Ovary (tissue), 3 donors: Measurements from ENCODE around the gene SLC6A9.

ENCODE experiments used
- CTCF ChIP-seq, 3 donors: fragments of 450-650 bp in 2 of 3; fragments of 200-600 bp in 1 of 3; IDR thresholded peaks; one replicate each; pipeline versions ENCODE4 v1.5.1 to v1.8.0; 2016 to 2022; ENCODE audit warnings: antibody characterized with exemption in 3 of 3, mild to moderate bottlenecking in 1 of 3
- POLR2A ChIP-seq: fragments of 450-650 bp; IDR thresholded peaks from one replicate; pipeline ENCODE4 v1.6.1; 2017; ENCODE audit warnings: antibody characterized with exemption, mild to moderate bottlenecking, moderate library complexity
- donor health status: DM: no; HTN: no; CAD: no.

GRCh38 chr1:43982241-43982640 is 49.0 kb downstream of the SLC6A9 start:
- no peak for TF ChIP-seq CTCF (IDR thresholded peaks at IDR 0.05)
- no peak for TF ChIP-seq POLR2A
